Adipose tissue (tissue), 3 donors: ENCODE measurements around the gene CDK15. TPM values are rescaled to one million over a fixed set of nuclear protein-coding genes. Genes with fewer than 3 reads are reported as not detected.
A peak's percentile ranks its signal among the peaks of the same experiment; 100 is the strongest.
"Not testable (repeated sequence)": the region's sequence is repeated elsewhere in the genome, so short reads cannot be mapped to it uniquely, and the experiment has no call there.

ENCODE experiments used
- H3K27ac ChIP-seq: one replicate; pipeline ENCODE4 v1.5.1; 2013; ENCODE audit warnings: low read depth, low read length
- WGBS, 3 donors: extraction: QIAGEN DNeasy Blood & Tissue Kit; methylation state at CpG; one replicate each; pipeline ENCODE4 v1.1.7; 2013; 5-methylcytosine and 5-hydroxymethylcytosine counted together
- polyA plus RNA-seq, 3 donors: library from polyadenylated mRNA; stranded (reverse); fragments of 200-250 nt; gene quantifications; one replicate each; pipeline ENCODE4 v1.2.3, GENCODE V29; 2013
- donor health status: healthy with polysubstance abuse.
- donor health status: Bipolar disorder and iron deficiency.
- donor health status: healthy.

CDK15 gene
- polyA plus RNA-seq, 3 donors = 0.30 to 4.9 (median 0.58) TPM

GRCh38 chr2:201785135-201785534 is 21.2 kb upstream of the CDK15 start:
- H3K27ac ChIP-seq = no peak overlapping the region
- WGBS, 3 donors = 56 to 71% (median 60%) methylated on average over 4 of the region's 4 CpGs

GRCh38 chr2:201786471-201786870 is 19.9 kb upstream of the CDK15 start:
- no peak overlapping the region for H3K27ac ChIP-seq

GRCh38 chr2:201788371-201788770 is 18.0 kb upstream of the CDK15 start:
- WGBS, 3 donors = 69 to 79% (median 75%) methylated on average over 3 of the region's 3 CpGs
- no peak overlapping the region for H3K27ac ChIP-seq

- H3K27ac ChIP-seq = no peak overlapping the region
- 23 to 78% (median 69%) methylated on average over 2 of the region's 2 CpGs for WGBS, 3 donors
Observed at GRCh38 chr2:201789395-201789794, 16.9 kb upstream of the CDK15 start.

GRCh38 chr2:201790291-201790690 is 16.0 kb upstream of the CDK15 start:
- WGBS, 3 donors = 71 to 88% (median 86%) methylated on average over 3 of the region's 3 CpGs
- H3K27ac ChIP-seq = no peak overlapping the region

- no peak overlapping the region for H3K27ac ChIP-seq
- 74 to 87% (median 80%) methylated on average over 2 of the region's 2 CpGs for WGBS, 3 donors
Observed at GRCh38 chr2:201790989-201791388, 15.3 kb upstream of the CDK15 start.

- no peak overlapping the region for H3K27ac ChIP-seq
- 80 to 93% (median 92%) methylated on average over 1 of the region's 1 CpG for WGBS, 3 donors
Observed at GRCh38 chr2:201793631-201794030, 12.7 kb upstream of the CDK15 start.

GRCh38 chr2:201794294-201794693 is 12.0 kb upstream of the CDK15 start:
- WGBS, 3 donors = 84 to 88% (median 85%) methylated on average over 6 of the region's 6 CpGs
- H3K27ac ChIP-seq = no peak overlapping the region

- 27 to 34% (median 31%) methylated on average over 5 of the region's 5 CpGs for WGBS, 3 donors
- H3K27ac ChIP-seq = no peak overlapping the region
Observed at GRCh38 chr2:201795607-201796477, 10.5 kb upstream of the CDK15 start.

- no peak overlapping the region for H3K27ac ChIP-seq
Observed at GRCh38 chr2:201796478-201796865, 9.9 kb upstream of the CDK15 start.

GRCh38 chr2:201797175-201797840 is 9.0 kb upstream of the CDK15 start:
- H3K27ac ChIP-seq = no peak overlapping the region
- 64 to 71% (median 64%) methylated on average over 5 of the region's 5 CpGs for WGBS, 3 donors

GRCh38 chr2:201798252-201798913 is 8.0 kb upstream of the CDK15 start:
- WGBS, 3 donors = 73 to 76% (median 75%) methylated on average over 7 of the region's 7 CpGs
- no peak overlapping the region for H3K27ac ChIP-seq

GRCh38 chr2:201798914-201799285 is 7.4 kb upstream of the CDK15 start:
- 71 to 84% (median 81%) methylated on average over 2 of the region's 2 CpGs for WGBS, 3 donors

GRCh38 chr2:201807452-201807999 is 1.2 kb downstream of the CDK15 start:
- 42 to 57% (median 57%) methylated on average over 8 of the region's 8 CpGs for WGBS, 3 donors
- H3K27ac ChIP-seq = peak overlapping the region; percentile 41

More at GRCh38 chr2:201798914-201799285, 7.4 kb upstream of the CDK15 start:
- not testable (repeated sequence) for H3K27ac ChIP-seq

- WGBS, 3 donors = 66 to 77% (median 66%) methylated on average over 2 of the region's 2 CpGs
- H3K27ac ChIP-seq = no peak overlapping the region
Observed at GRCh38 chr2:201808027-201808426, 1.7 kb downstream of the CDK15 start.

GRCh38 chr2:201809633-201810032 is 3.3 kb downstream of the CDK15 start:
- 74 to 94% (median 88%) methylated on average over 4 of the region's 4 CpGs for WGBS, 3 donors

GRCh38 chr2:201810604-201811003 is 4.3 kb downstream of the CDK15 start:
- 61 to 95% (median 94%) methylated on average over 7 of the region's 7 CpGs for WGBS, 3 donors
- not testable (repeated sequence) for H3K27ac ChIP-seq

More at GRCh38 chr2:201809633-201810032, 3.3 kb downstream of the CDK15 start:
- no peak overlapping the region for H3K27ac ChIP-seq

- no peak overlapping the region for H3K27ac ChIP-seq
- WGBS, 3 donors = 55 to 73% (median 71%) methylated on average over 9 of the region's 9 CpGs
Observed at GRCh38 chr2:201813996-201814760, 7.8 kb downstream of the CDK15 start.
